WTC11 (cell line): ENCODE measurements around the gene RGSL1.

Source experiments
- ATF1 ChIP-seq: sonication (generic); formaldehyde crosslinking; IDR thresholded peaks from 2 replicates; pipeline ENCODE4 v1.8.1; 2023; ENCODE audit warnings: mild to moderate bottlenecking, moderate library complexity, missing genetic modification reagents
- ELF4 ChIP-seq: sonication (generic); formaldehyde crosslinking; IDR thresholded peaks from 2 replicates; pipeline ENCODE4 v1.8.1; 2022; ENCODE audit warnings: low read depth, mild to moderate bottlenecking, moderate library complexity, missing genetic modification reagents
- IRF1 ChIP-seq: sonication (generic); formaldehyde crosslinking; IDR thresholded peaks from 2 replicates; pipeline ENCODE4 v1.8.0; 2023; ENCODE audit warnings: missing genetic modification reagents
- KAT7 ChIP-seq: sonication (generic); formaldehyde crosslinking; IDR thresholded peaks from 2 replicates; pipeline ENCODE4 v1.8.1; 2023; ENCODE audit warnings: missing genetic modification reagents, mild to moderate bottlenecking, borderline replicate concordance
- MXD4 ChIP-seq: fragments of 250-450 bp; sonication (Bioruptor Pico); IDR thresholded peaks from 2 replicates; pipeline ENCODE4 v1.8.0; 2021; ENCODE audit warnings: mild to moderate bottlenecking, moderate library complexity, borderline replicate concordance
- ZBTB21 ChIP-seq: sonication (generic); formaldehyde crosslinking; IDR thresholded peaks from 2 replicates; pipeline ENCODE4 v1.8.1; 2023; ENCODE audit warnings: mild to moderate bottlenecking, missing genetic modification reagents, borderline replicate concordance
- ZNF281 ChIP-seq: sonication (generic); formaldehyde crosslinking; IDR thresholded peaks from 2 replicates; pipeline ENCODE4 v1.8.0; 2023; ENCODE audit warnings: mild to moderate bottlenecking, missing genetic modification reagents
- TF ChIP-seq, protein P1 (sequence below): fragments of 200-600 bp; IDR thresholded peaks from 2 replicates; pipeline ENCODE4 v1.8.0; 2022; ENCODE audit warnings: antibody characterized with exemption
- TF ChIP-seq, protein P2 (sequence below): sonication (generic); formaldehyde crosslinking; IDR thresholded peaks from 2 replicates; pipeline ENCODE4 v1.8.1; 2022; ENCODE audit warnings: low read depth, missing genetic modification reagents, borderline replicate concordance

- TF ChIP-seq, protein P1, sequence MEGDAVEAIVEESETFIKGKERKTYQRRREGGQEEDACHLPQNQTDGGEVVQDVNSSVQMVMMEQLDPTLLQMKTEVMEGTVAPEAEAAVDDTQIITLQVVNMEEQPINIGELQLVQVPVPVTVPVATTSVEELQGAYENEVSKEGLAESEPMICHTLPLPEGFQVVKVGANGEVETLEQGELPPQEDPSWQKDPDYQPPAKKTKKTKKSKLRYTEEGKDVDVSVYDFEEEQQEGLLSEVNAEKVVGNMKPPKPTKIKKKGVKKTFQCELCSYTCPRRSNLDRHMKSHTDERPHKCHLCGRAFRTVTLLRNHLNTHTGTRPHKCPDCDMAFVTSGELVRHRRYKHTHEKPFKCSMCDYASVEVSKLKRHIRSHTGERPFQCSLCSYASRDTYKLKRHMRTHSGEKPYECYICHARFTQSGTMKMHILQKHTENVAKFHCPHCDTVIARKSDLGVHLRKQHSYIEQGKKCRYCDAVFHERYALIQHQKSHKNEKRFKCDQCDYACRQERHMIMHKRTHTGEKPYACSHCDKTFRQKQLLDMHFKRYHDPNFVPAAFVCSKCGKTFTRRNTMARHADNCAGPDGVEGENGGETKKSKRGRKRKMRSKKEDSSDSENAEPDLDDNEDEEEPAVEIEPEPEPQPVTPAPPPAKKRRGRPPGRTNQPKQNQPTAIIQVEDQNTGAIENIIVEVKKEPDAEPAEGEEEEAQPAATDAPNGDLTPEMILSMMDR, result no peak
- TF ChIP-seq ELF4 (CRISPR knock-in tag), result no peak
- TF ChIP-seq MXD4 (CRISPR knock-in tag), result no peak
- TF ChIP-seq ATF1, result no peak
- TF ChIP-seq KAT7, result no peak
- TF ChIP-seq IRF1 (CRISPR knock-in tag), result no peak
- no peak for TF ChIP-seq ZBTB21
- TF ChIP-seq ZNF281 (CRISPR knock-in tag), result no peak
- TF ChIP-seq, protein P2, sequence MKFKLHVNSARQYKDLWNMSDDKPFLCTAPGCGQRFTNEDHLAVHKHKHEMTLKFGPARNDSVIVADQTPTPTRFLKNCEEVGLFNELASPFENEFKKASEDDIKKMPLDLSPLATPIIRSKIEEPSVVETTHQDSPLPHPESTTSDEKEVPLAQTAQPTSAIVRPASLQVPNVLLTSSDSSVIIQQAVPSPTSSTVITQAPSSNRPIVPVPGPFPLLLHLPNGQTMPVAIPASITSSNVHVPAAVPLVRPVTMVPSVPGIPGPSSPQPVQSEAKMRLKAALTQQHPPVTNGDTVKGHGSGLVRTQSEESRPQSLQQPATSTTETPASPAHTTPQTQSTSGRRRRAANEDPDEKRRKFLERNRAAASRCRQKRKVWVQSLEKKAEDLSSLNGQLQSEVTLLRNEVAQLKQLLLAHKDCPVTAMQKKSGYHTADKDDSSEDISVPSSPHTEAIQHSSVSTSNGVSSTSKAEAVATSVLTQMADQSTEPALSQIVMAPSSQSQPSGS (CRISPR knock-in tag), result no peak
These were observed 113.1 kb downstream of the RGSL1 start for GRCh38 chr1:182563095-182563494.
